HEK293 (cell line): ENCODE data around the gene OVOL2.

Source experiments
- GLI4 ChIP-seq: fragments of 450-650 bp; formaldehyde crosslinking; IDR thresholded peaks from 2 replicates; pipeline ENCODE4 v1.5.1; 2016; ENCODE audit warnings: missing biosample characterization, missing genetic modification characterization
- HOXD13 ChIP-seq: sonication (generic); formaldehyde crosslinking; IDR thresholded peaks from 2 replicates; pipeline ENCODE4 v1.8.0; 2022; ENCODE audit warnings: missing genetic modification reagents, borderline replicate concordance
- KLF17 ChIP-seq: fragments of 450-650 bp; formaldehyde crosslinking; IDR thresholded peaks from 2 replicates; pipeline ENCODE4 v1.5.1; 2016; ENCODE audit warnings: missing biosample characterization, missing genetic modification characterization
- SCRT2 ChIP-seq: fragments of 450-650 bp; formaldehyde crosslinking; IDR thresholded peaks from 2 replicates; pipeline ENCODE4 v1.5.1; 2016; ENCODE audit warnings: missing biosample characterization, missing genetic modification characterization
- ZBTB11 ChIP-seq: fragments of 450-650 bp; formaldehyde crosslinking; conservative IDR thresholded peaks from 2 replicates; pipeline ENCODE4 v1.5.1; 2016; ENCODE audit warnings: low read depth, missing biosample characterization, missing genetic modification characterization
- ZBTB26 ChIP-seq: fragments of 450-650 bp; formaldehyde crosslinking; optimal IDR thresholded peaks from 2 replicates; pipeline ENCODE3; 2016; ENCODE audit warnings: missing biosample characterization, mild to moderate bottlenecking, missing genetic modification characterization
- ZNF148 ChIP-seq: fragments of 450-650 bp; formaldehyde crosslinking; IDR thresholded peaks from 2 replicates; pipeline ENCODE4 v1.5.0; 2017; ENCODE audit warnings: missing biosample characterization, missing genetic modification characterization, borderline replicate concordance
- ZNF174 ChIP-seq: fragments of 450-650 bp; formaldehyde crosslinking; IDR thresholded peaks from 2 replicates; pipeline ENCODE4 v1.5.0; 2017; ENCODE audit warnings: missing biosample characterization, mild to moderate bottlenecking, missing genetic modification characterization
- ZNF175 ChIP-seq: fragments of 450-650 bp; formaldehyde crosslinking; IDR thresholded peaks from 2 replicates; pipeline ENCODE4 v1.5.1; 2016; ENCODE audit warnings: missing biosample characterization, missing genetic modification characterization
- ZNF2 ChIP-seq: fragments of 450-650 bp; formaldehyde crosslinking; IDR thresholded peaks from 2 replicates; pipeline ENCODE4 v1.5.1; 2016; ENCODE audit warnings: missing biosample characterization, missing genetic modification characterization
- ZNF433 ChIP-seq: fragments of 450-650 bp; formaldehyde crosslinking; IDR thresholded peaks from 2 replicates; pipeline ENCODE4 v1.5.1; 2016; ENCODE audit warnings: missing biosample characterization, missing genetic modification characterization, low read depth

DNA sequence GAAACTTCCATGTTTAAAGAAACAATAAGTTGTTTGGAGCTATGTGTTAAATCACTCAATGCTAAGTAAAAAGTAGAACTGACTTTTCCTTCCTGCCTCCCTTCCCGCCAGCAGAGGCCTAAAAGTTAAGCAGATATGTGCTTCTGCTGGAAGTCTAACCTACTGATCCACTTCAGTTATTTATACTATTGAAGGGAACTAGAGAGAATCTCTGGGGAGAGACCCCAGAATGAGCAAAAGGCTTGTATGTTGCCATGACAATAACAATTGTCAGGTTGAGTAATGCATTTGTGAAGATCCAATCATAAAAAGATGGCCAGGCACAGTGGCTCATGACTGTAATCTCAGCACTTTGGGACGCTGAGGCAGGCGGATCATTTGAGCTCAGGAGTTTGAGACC lies 64.2 kb downstream of the OVOL2 start:
- TF ChIP-seq ZNF433 (tag by site-specific recombination) = no peak
- no peak for TF ChIP-seq ZNF148 (tag by site-specific recombination)
- TF ChIP-seq ZNF175 (tag by site-specific recombination) = no peak
- TF ChIP-seq HOXD13 (CRISPR knock-in tag) = no peak
- no peak for TF ChIP-seq SCRT2
- no peak for TF ChIP-seq KLF17 (tag by site-specific recombination)
- no peak for TF ChIP-seq GLI4 (tag by site-specific recombination)
- TF ChIP-seq ZNF2 (tag by site-specific recombination) = no peak
- TF ChIP-seq ZNF174 (tag by site-specific recombination) = no peak
- no peak for TF ChIP-seq ZBTB26
- no peak for TF ChIP-seq ZBTB11 (tag by site-specific recombination)
